ENCODE data around the gene GRAMD1B.

GRCh38 chr11:123477205-123477907, 47.3 kb downstream of the GRAMD1B start:
- TF ChIP-seq CTCF (IDR thresholded peaks at IDR 0.05; ENCODE audit: low read depth, low read length, poor library complexity, severe bottlenecking) = no peak
- no peak for TF ChIP-seq EZH2phosphoT487 (IDR thresholded peaks at IDR 0.05; ENCODE audit: borderline replicate concordance, low read length)

Measured in DOHH2 (cell line).